ENCODE measurements around the gene FBXW7.

The FBXW7 gene

GRCh38 chr4:152290366-152290921 is 245.4 kb downstream of the FBXW7 start:
- Histone ChIP-seq H3K27ac (ENCODE audit: extremely low read depth, low read depth, low read length) (no peak overlapping the region), H3K36me3 (ENCODE audit: control insufficient read depth in 2 of 2, insufficient read depth in 1 of 2, low read length in 2 of 2) (no peaks in the 10 kb centered on the region), H3K4me1 (ENCODE audit: control insufficient read depth, insufficient read depth, low read length) (no peaks in the 10 kb centered on the region), H3K4me3 (ENCODE audit: low read depth, low read length) (no peak overlapping the region), H3K9me3 (ENCODE audit: control insufficient read depth, insufficient read depth, low read depth, low read length) (no peaks in the 10 kb centered on the region)
- TF ChIP-seq KLF17 (tag by site-specific recombination; IDR thresholded peaks at IDR 0.05) (no peak), ZNF404 (tag by site-specific recombination; IDR thresholded peaks at IDR 0.05) (no peak), ZNF266 (tag by site-specific recombination; IDR thresholded peaks at IDR 0.05; ENCODE audit: low read depth) (no peak), ZNF114 (tag by site-specific recombination; IDR thresholded peaks at IDR 0.05) (no peak), HOXA7 (CRISPR knock-in tag; IDR thresholded peaks at IDR 0.05; ENCODE audit: borderline replicate concordance) (no peak), ZNF221 (tag by site-specific recombination; IDR thresholded peaks at IDR 0.05; ENCODE audit: borderline replicate concordance) (no peak)
- POLR2A ChIA-PET = no interaction called here
- CTCF ChIA-PET = interaction anchor here (0.6 kb wide), 2 partner anchors 10 to 96 kb away, joined by 3 read pairs; no protein-coding TSS in a partner anchor

GRCh38 chr4:152289941-152290340 is 246.0 kb downstream of the FBXW7 start:
- POLR2A ChIA-PET = no interaction called here
- CTCF ChIA-PET = interaction anchor here (0.5 kb wide), 1 partner anchor 388 kb away, joined by 3 read pairs; no protein-coding TSS in a partner anchor
- TF ChIP-seq ZBTB20 (tag by site-specific recombination; IDR thresholded peaks at IDR 0.05) (no peak), CTCF (tag by site-specific recombination; IDR thresholded peaks at IDR 0.05) (no peak), ZNF169 (tag by site-specific recombination; IDR thresholded peaks at IDR 0.05) (no peak), HIC1 (tag by site-specific recombination; IDR thresholded peaks at IDR 0.05) (no peak), ZFP37 (tag by site-specific recombination; IDR thresholded peaks at IDR 0.05) (no peak), ZNF621 (tag by site-specific recombination; IDR thresholded peaks at IDR 0.05) (no peak), HOXA7 (CRISPR knock-in tag; IDR thresholded peaks at IDR 0.05; ENCODE audit: borderline replicate concordance) (no peak), ZNF558 (tag by site-specific recombination; IDR thresholded peaks at IDR 0.05) (no peak), ZBTB6 (tag by site-specific recombination; IDR thresholded peaks at IDR 0.05) (no peak), ZNF184 (tag by site-specific recombination; IDR thresholded peaks at IDR 0.05) (no peak), ZNF138 (tag by site-specific recombination; IDR thresholded peaks at IDR 0.05; ENCODE audit: borderline replicate concordance) (no peak), ZNF394 (tag by site-specific recombination; IDR thresholded peaks at IDR 0.05; ENCODE audit: borderline replicate concordance) (no peak), ZNF48 (tag by site-specific recombination; IDR thresholded peaks at IDR 0.05) (no peak), MEIS1 (CRISPR knock-in tag; IDR thresholded peaks at IDR 0.05; ENCODE audit: borderline replicate concordance) (no peak), ZNF280D (tag by site-specific recombination; IDR thresholded peaks at IDR 0.05) (no peak), ZNF18 (tag by site-specific recombination; IDR thresholded peaks at IDR 0.05) (no peak)

More at GRCh38 chr4:152289941-152290340, 246.0 kb downstream of the FBXW7 start:
- H3K36me3 ChIP-seq (ENCODE audit: control insufficient read depth in 2 of 2, insufficient read depth in 1 of 2, low read length in 2 of 2) = no peaks in the 10 kb centered on the region
- no peaks in the 10 kb centered on the region for H3K4me1 ChIP-seq (ENCODE audit: control insufficient read depth, insufficient read depth, low read length)
- H3K4me3 ChIP-seq (ENCODE audit: low read depth, low read length) = no peak overlapping the region
- no peaks in the 10 kb centered on the region for H3K9me3 ChIP-seq (ENCODE audit: control insufficient read depth, insufficient read depth, low read depth, low read length)
- no peak overlapping the region for H3K27ac ChIP-seq (ENCODE audit: extremely low read depth, low read depth, low read length)
